HCT116 (cell line): Measurements from ENCODE around the gene CNTN4. TPM values are rescaled to one million over a fixed set of nuclear protein-coding genes. Genes with fewer than 3 reads are reported as not detected.

ENCODE experiments used
- ATAC-seq: fragments of 200-7000 bp; cut with Tn5 transposase; 2 replicates; pipeline ENCODE4 v1.9.1; 2020; ENCODE audit warnings: mild to moderate bottlenecking, moderate library complexity
- BruUV-seq: library from RNA; stranded (reverse); fragments of 400-500 nt; replicated peaks from 2 replicates; lab custom pipeline; 2021; lab: Mats Ljungman, UMichigan
- CTCF ChIA-PET: fragments of 300-600 bp; sonication (Branson Sonifier 250); formaldehyde crosslinking; loops from one replicate; lab custom pipeline; 2021; ENCODE audit warnings: antibody characterized with exemption; lab: Charles Lee
- POLR2A ChIA-PET: fragments of 300-600, 350-600 bp; sonication (Branson Sonifier 250); formaldehyde crosslinking; loops from one replicate; lab custom pipeline; 2021; ENCODE audit warnings: antibody characterized with exemption; lab: Charles Lee
- RAD21 ChIA-PET, 2 experiments: fragments of 300-600 bp; sonication (Branson Sonifier 250); formaldehyde crosslinking; loops; one replicate each; lab custom pipeline; 2023; ENCODE audit warnings: low total read pairs in 2 of 2; ENCODE audit not compliant: uncharacterized antibody in 2 of 2, unreplicated experiment in 2 of 2, low non-redundant PET in 1 of 2; lab: Charles Lee
- DNase-seq: peaks from one replicate; pipeline ENCODE4 v3.0.0-alpha.2; 2010; ENCODE audit warnings: low read depth, low spot score
- H2AFZ ChIP-seq: fragments of 200-600 bp; shearing (Covaris generic), sonication (generic); 2 replicates; pipeline ENCODE4 v1.6.1; 2017; ENCODE audit warnings: low read depth, mixed run types, mixed read lengths, antibody characterized with exemption, low read length; ENCODE audit not compliant: poor library complexity, severe bottlenecking
- H3K27ac ChIP-seq: 2 replicates; pipeline ENCODE4 v1.5.1; 2012; ENCODE audit warnings: low read depth, low read length
- H3K27me3 ChIP-seq: fragments of 200-600 bp; sonication (generic); 2 replicates; pipeline ENCODE4 v1.6.1; 2016; ENCODE audit warnings: mixed run types, low read length, mixed read lengths; ENCODE audit not compliant: insufficient read depth
- H3K36me3 ChIP-seq, 2 experiments: fragments of 200-500 bp in 1 of 2; fragments of 200-600 bp in 1 of 2; sonication (Bioruptor generic) in 1 of 2; sonication (generic) in 1 of 2; 2 replicates each; pipeline versions ENCODE4 v1.5.1 to v1.6.1; 2014 to 2016; ENCODE audit warnings: low read length in 2 of 2, inconsistent platforms in 1 of 2, mixed read lengths in 1 of 2, mixed run types in 1 of 2; ENCODE audit not compliant: insufficient read depth in 2 of 2, control insufficient read depth in 1 of 2
- H3K4me1 ChIP-seq, 2 experiments: fragments of 200-600 bp in 1 of 2; sonication (generic) in 1 of 2; 2 replicates each; pipeline versions ENCODE4 v1.5.1 to v1.6.1; 2012 to 2017; ENCODE audit warnings: low read length in 2 of 2, inconsistent platforms in 1 of 2, mild to moderate bottlenecking in 1 of 2, mixed read lengths in 1 of 2, mixed run types in 1 of 2, moderate library complexity in 1 of 2; ENCODE audit not compliant: insufficient read depth in 2 of 2, control insufficient read depth in 1 of 2
- H3K4me2 ChIP-seq: fragments of 200-600 bp; sonication (generic); 2 replicates; pipeline ENCODE4 v1.6.1; 2017; ENCODE audit warnings: mixed run types, low read length, mixed read lengths
- H3K4me3 ChIP-seq, 2 experiments: fragments of 200-600 bp in 1 of 2; sonication (generic) in 1 of 2; replicated peaks in 1 of 2; 2 replicates each; pipeline ENCODE4 v1.5.1; 2011 to 2016; ENCODE audit warnings: low read length in 2 of 2, control low read depth in 1 of 2, low read depth in 1 of 2, mild to moderate bottlenecking in 1 of 2, mixed read lengths in 1 of 2, mixed run types in 1 of 2
- H3K79me2 ChIP-seq: fragments of 200-600 bp; sonication (generic); 2 replicates; pipeline ENCODE4 v1.6.1; 2017; ENCODE audit warnings: mild to moderate bottlenecking, mixed run types, low read length, moderate library complexity, mixed read lengths; ENCODE audit not compliant: insufficient read depth
- H3K9ac ChIP-seq: fragments of 200-600 bp; sonication (generic); 2 replicates; pipeline ENCODE4 v1.6.1; 2016; ENCODE audit warnings: low read length, mixed read lengths
- H3K9me2 ChIP-seq: fragments of 200-600 bp; sonication (generic), shearing (Covaris generic); 2 replicates; pipeline ENCODE4 v1.6.1; 2017; ENCODE audit warnings: mixed run types, mild to moderate bottlenecking, moderate library complexity; ENCODE audit not compliant: insufficient read depth
- H3K9me3 ChIP-seq, 2 experiments: fragments of 200-500 bp in 1 of 2; fragments of 200-600 bp in 1 of 2; sonication (Bioruptor generic) in 1 of 2; sonication (generic) in 1 of 2; 2 replicates each; pipeline ENCODE4 v1.6.1; 2014 to 2017; ENCODE audit warnings: low read length in 2 of 2, mixed read lengths in 2 of 2, inconsistent platforms in 1 of 2, low read depth in 1 of 2, mild to moderate bottlenecking in 1 of 2, mixed run types in 1 of 2, moderate library complexity in 1 of 2; ENCODE audit not compliant: control insufficient read depth in 1 of 2, insufficient read depth in 1 of 2
- H4K20me1 ChIP-seq: fragments of 200-600 bp; sonication (generic), shearing (Covaris generic); 2 replicates; pipeline ENCODE4 v1.6.1; 2017; ENCODE audit warnings: mixed run types, mild to moderate bottlenecking, moderate library complexity; ENCODE audit not compliant: insufficient read depth
- ATF3 ChIP-seq: IDR thresholded peaks from 2 replicates; pipeline ENCODE4 v1.6.1; 2012
- CEBPB ChIP-seq: IDR thresholded peaks from 2 replicates; pipeline ENCODE4 v1.6.1; 2012; ENCODE audit warnings: low read depth
- EGR1 ChIP-seq: IDR thresholded peaks from 2 replicates; pipeline ENCODE4 v1.6.1; 2012; ENCODE audit warnings: low read depth
- ELF1 ChIP-seq: IDR thresholded peaks from 2 replicates; pipeline ENCODE4 v1.6.1; 2012; ENCODE audit warnings: low read depth, borderline replicate concordance
- EZH2 ChIP-seq: fragments of 200-600 bp; sonication (generic); IDR thresholded peaks from 2 replicates; pipeline ENCODE4 v1.6.1; 2017; ENCODE audit warnings: antibody characterized with exemption, mixed run types
- EZH2phosphoT487 ChIP-seq: fragments of 200-600 bp; IDR thresholded peaks from 2 replicates; pipeline ENCODE4 v1.6.1; 2018; ENCODE audit warnings: antibody characterized with exemption, borderline replicate concordance
- JUND ChIP-seq: IDR thresholded peaks from 2 replicates; pipeline ENCODE4 v1.6.1; 2012
- POLR2A ChIP-seq: IDR thresholded peaks from 2 replicates; pipeline ENCODE4 v1.7.0; 2011; ENCODE audit warnings: borderline replicate concordance; ENCODE audit not compliant: insufficient read depth, insufficient read length; ENCODE audit errors: extremely low read depth
- POLR2AphosphoS5 ChIP-seq: IDR thresholded peaks from 2 replicates; pipeline ENCODE4 v1.6.1; 2011; ENCODE audit warnings: mild to moderate bottlenecking, low read depth, low read length, moderate library complexity
- RAD21 ChIP-seq: IDR thresholded peaks from 2 replicates; pipeline ENCODE4 v1.6.1; 2012; ENCODE audit warnings: low read depth, mild to moderate bottlenecking
- REST ChIP-seq: IDR thresholded peaks from 2 replicates; pipeline ENCODE4 v1.6.1; 2012; ENCODE audit warnings: low read depth
- SIN3A ChIP-seq: IDR thresholded peaks from 2 replicates; pipeline ENCODE4 v1.6.1; 2012; ENCODE audit warnings: low read depth
- SRF ChIP-seq: IDR thresholded peaks from 2 replicates; pipeline ENCODE4 v1.6.1; 2012; ENCODE audit warnings: low read depth
- TCF7L2 ChIP-seq: IDR thresholded peaks from 2 replicates; pipeline ENCODE4 v1.7.0; 2011; ENCODE audit warnings: borderline replicate concordance, inconsistent platforms; ENCODE audit not compliant: insufficient read depth, insufficient read length; ENCODE audit errors: extremely low read depth
- YY1 ChIP-seq: IDR thresholded peaks from 2 replicates; pipeline ENCODE4 v1.6.1; 2011; ENCODE audit warnings: low read length, low read depth, moderate library complexity, mild to moderate bottlenecking; ENCODE audit not compliant: insufficient replicate concordance; ENCODE audit errors: extremely low read depth
- ZNF274 ChIP-seq: fragments of 200-500 bp; sonication (Bioruptor generic); IDR thresholded peaks from 2 replicates; pipeline ENCODE4 v1.6.1; 2014; ENCODE audit warnings: mild to moderate bottlenecking, low read depth, low read length, inconsistent platforms
- intact Hi-C: fragments of 100-400 bp; cut with micrococcal nuclease; formaldehyde crosslinking; loops from 2 replicates; pipeline ENCODE4 v1.10.0; 2022
- total RNA-seq: library from RNA; stranded (reverse); gene quantifications from one replicate; pipeline ENCODE4 v1.2.1, GENCODE V29; 2021; ENCODE audit not compliant: unreplicated experiment
- TF ChIP-seq, protein P1 (sequence below), 3 experiments: fragments of 200-600 bp in 1 of 3; sonication (generic) in 1 of 3; IDR thresholded peaks in 2 of 3; conservative IDR thresholded peaks in 1 of 3; 2 replicates each; pipeline ENCODE4 v1.5.1; 2012 to 2017; ENCODE audit warnings: low read depth in 2 of 3, low read length in 2 of 3, antibody characterized with exemption in 1 of 3, borderline replicate concordance in 1 of 3, control low read depth in 1 of 3, mild to moderate bottlenecking in 1 of 3, mixed read lengths in 1 of 3, mixed run types in 1 of 3, moderate library complexity in 1 of 3; ENCODE audit not compliant: insufficient read depth in 1 of 3

The CNTN4 gene
- total RNA-seq, 1 experiment from 2014 or later, result not detected

- Histone ChIP-seq H3K4me3 (no peak overlapping the region), H3K9me2 (no peaks in the 10 kb centered on the region), H3K79me2 (no peaks in the 10 kb centered on the region), H3K27ac (no peak overlapping the region), H3K4me2 (no peak overlapping the region), H2AFZ (no peak overlapping the region), H3K4me1 (no peaks in the 10 kb centered on the region), H3K27me3 (no peaks in the 10 kb centered on the region), H3K9ac (no peak overlapping the region), H3K36me3 (no peaks in the 10 kb centered on the region), H3K9me3 (no peaks in the 10 kb centered on the region), H4K20me1 (no peaks in the 10 kb centered on the region)
- BruUV-seq, result no TSS peak
- intact Hi-C loops, result no loop called here
- ChIA-PET RAD21 (no interaction called here), CTCF (no interaction called here), POLR2A (no interaction called here)
- TF ChIP-seq RAD21 (no peak), EZH2 (no peak), TCF7L2 (no peak), REST (no peak), SIN3A (no peak), ELF1 (no peak), ATF3 (no peak), EGR1 (no peak), YY1 (no peak), SRF (no peak), ZNF274 (no peak), POLR2A (no peak), POLR2AphosphoS5 (no peak), EZH2phosphoT487 (no peak), CEBPB (no peak), JUND (no peak)
- TF ChIP-seq, protein P1, sequence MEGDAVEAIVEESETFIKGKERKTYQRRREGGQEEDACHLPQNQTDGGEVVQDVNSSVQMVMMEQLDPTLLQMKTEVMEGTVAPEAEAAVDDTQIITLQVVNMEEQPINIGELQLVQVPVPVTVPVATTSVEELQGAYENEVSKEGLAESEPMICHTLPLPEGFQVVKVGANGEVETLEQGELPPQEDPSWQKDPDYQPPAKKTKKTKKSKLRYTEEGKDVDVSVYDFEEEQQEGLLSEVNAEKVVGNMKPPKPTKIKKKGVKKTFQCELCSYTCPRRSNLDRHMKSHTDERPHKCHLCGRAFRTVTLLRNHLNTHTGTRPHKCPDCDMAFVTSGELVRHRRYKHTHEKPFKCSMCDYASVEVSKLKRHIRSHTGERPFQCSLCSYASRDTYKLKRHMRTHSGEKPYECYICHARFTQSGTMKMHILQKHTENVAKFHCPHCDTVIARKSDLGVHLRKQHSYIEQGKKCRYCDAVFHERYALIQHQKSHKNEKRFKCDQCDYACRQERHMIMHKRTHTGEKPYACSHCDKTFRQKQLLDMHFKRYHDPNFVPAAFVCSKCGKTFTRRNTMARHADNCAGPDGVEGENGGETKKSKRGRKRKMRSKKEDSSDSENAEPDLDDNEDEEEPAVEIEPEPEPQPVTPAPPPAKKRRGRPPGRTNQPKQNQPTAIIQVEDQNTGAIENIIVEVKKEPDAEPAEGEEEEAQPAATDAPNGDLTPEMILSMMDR (IDR thresholded peaks at IDR 0.05 in 2 of 3, conservative IDR thresholded peaks at IDR 0.05 in 1 of 3; ENCODE audit: borderline replicate concordance in 1 of 3, insufficient read depth in 1 of 3, low read depth in 2 of 3, low read length in 2 of 3), result no peak
- DNase-seq (no peak), ATAC-seq (no peak)
Observed at GRCh38 chr3:2984005-2984830, 885.6 kb downstream of the CNTN4 start.
